OCI-LY7 (cell line): ENCODE data around the gene C12orf43. TPM values are rescaled to one million over a fixed set of nuclear protein-coding genes. Genes with fewer than 3 reads are reported as not detected.

Source experiments
- BruUV-seq: library from RNA; stranded (reverse); fragments of 400-500 nt; replicated peaks from 2 replicates; lab custom pipeline; 2021; lab: Mats Ljungman, UMichigan
- CTCF ChIA-PET: fragments of 300-600 bp; sonication (Branson Sonifier 250); formaldehyde crosslinking; loops from one replicate; lab custom pipeline; 2022; ENCODE audit warnings: antibody characterized with exemption; ENCODE audit not compliant: unreplicated experiment; lab: Charles Lee
- POLR2A ChIA-PET: fragments of 300-600 bp; sonication (Branson Sonifier 250); formaldehyde crosslinking; loops from one replicate; lab custom pipeline; 2022; ENCODE audit warnings: antibody characterized with exemption; lab: Charles Lee
- DNase-seq: peaks from one replicate; pipeline ENCODE4 v3.0.0-alpha.2; 2015; ENCODE audit warnings: low spot score
- H2AFZ ChIP-seq: fragments of 200-600 bp; sonication (generic), shearing (Covaris generic); 2 replicates; pipeline ENCODE4 v1.6.1; 2014; ENCODE audit warnings: mild to moderate bottlenecking, antibody characterized with exemption, low read length, moderate library complexity
- H3K27ac ChIP-seq: fragments of 200-600 bp; sonication (generic); 2 replicates; pipeline ENCODE4 v1.5.1; 2014; ENCODE audit warnings: mixed run types, low read depth, mild to moderate bottlenecking, moderate library complexity, low read length, inconsistent platforms; ENCODE audit not compliant: poor library complexity, severe bottlenecking
- H3K36me3 ChIP-seq: fragments of 200-600 bp; sonication (generic); 2 replicates; pipeline ENCODE4 v1.6.1; 2014; ENCODE audit warnings: mild to moderate bottlenecking, antibody characterized with exemption, low read length, moderate library complexity, mixed read lengths; ENCODE audit not compliant: insufficient read depth
- H3K4me1 ChIP-seq: fragments of 200-600 bp; sonication (generic); 2 replicates; pipeline ENCODE4 v1.5.1; 2014; ENCODE audit warnings: mild to moderate bottlenecking, low read length; ENCODE audit not compliant: insufficient read depth, poor library complexity, severe bottlenecking
- H3K4me2 ChIP-seq: fragments of 200-600 bp; sonication (generic); 2 replicates; pipeline ENCODE4 v1.6.1; 2014; ENCODE audit warnings: mild to moderate bottlenecking, low read length
- H3K4me3 ChIP-seq: fragments of 200-600 bp; sonication (generic); 2 replicates; pipeline ENCODE4 v1.5.1; 2014; ENCODE audit warnings: mild to moderate bottlenecking, low read depth, low read length; ENCODE audit not compliant: poor library complexity, severe bottlenecking
- H3K79me2 ChIP-seq: fragments of 200-600 bp; sonication (generic); 2 replicates; pipeline ENCODE4 v1.6.1; 2016; ENCODE audit warnings: low read depth, mild to moderate bottlenecking, low read length, moderate library complexity, mixed read lengths; ENCODE audit not compliant: insufficient read depth
- H3K9me2 ChIP-seq: fragments of 200-600 bp; sonication (generic); 2 replicates; pipeline ENCODE4 v1.6.1; 2016; ENCODE audit warnings: mild to moderate bottlenecking, low read length, mixed read lengths; ENCODE audit not compliant: insufficient read depth
- H3K9me3 ChIP-seq: fragments of 200-600 bp; sonication (generic); 2 replicates; pipeline ENCODE4 v1.6.1; 2014; ENCODE audit warnings: mild to moderate bottlenecking, mixed run types, low read length, mixed read lengths
- H4K20me1 ChIP-seq: fragments of 200-600 bp; sonication (generic); 2 replicates; pipeline ENCODE4 v1.6.1; 2014; ENCODE audit warnings: mild to moderate bottlenecking, antibody characterized with exemption, low read length, moderate library complexity, mixed read lengths; ENCODE audit not compliant: insufficient read depth
- CTCF ChIP-seq: fragments of 200-600 bp; sonication (generic); conservative IDR thresholded peaks from 2 replicates; pipeline ENCODE4 v1.5.1; 2014; ENCODE audit warnings: mild to moderate bottlenecking, antibody characterized with exemption, low read length, moderate library complexity, mixed read lengths
- EZH2phosphoT487 ChIP-seq: fragments of 200-600 bp; sonication (generic); IDR thresholded peaks from 2 replicates; pipeline ENCODE4 v1.6.1; 2018; ENCODE audit warnings: low read depth, borderline replicate concordance, mild to moderate bottlenecking, mixed run types, antibody characterized with exemption, low read length, moderate library complexity, mixed read lengths
- intact Hi-C: fragments of 100-400 bp; cut with micrococcal nuclease; formaldehyde crosslinking; loops from one replicate; pipeline ENCODE4 v1.10.0; 2022; ENCODE audit not compliant: unreplicated experiment
- total RNA-seq, 2 experiments: library from RNA; depleted of rRNA in 1 of 2; stranded (reverse); fragments of >200 nt in 1 of 2; shearing (Covaris generic) in 1 of 2; gene quantifications; 2 replicates each; pipeline ENCODE4 v1.2.3, GENCODE V29; 2014 to 2022

Gene C12orf43
- total RNA-seq, 2 experiments from 2014 or later, result 21.4 to 24.7 TPM

GRCh38 chr12:120971299-120972180 is 44.7 kb downstream of the C12orf43 start:
- H2AFZ ChIP-seq, result peak overlapping the region; percentile 54; the same call in 1 of the 2 replicates
- POLR2A ChIA-PET, result interaction anchor here (0.7 to 2.0 kb wide), 6 partner anchors 11 to 391 kb away, joined by 4 to 5 read pairs (median 4); partner anchors contain the start of gene POP5
- H4K20me1 ChIP-seq, result no peaks in the 10 kb centered on the region

GRCh38 chr12:120970310-120970709 is 46.0 kb downstream of the C12orf43 start:
- Histone ChIP-seq H3K79me2 (no peaks in the 10 kb centered on the region), H3K9me3 (no peaks in the 10 kb centered on the region), H4K20me1 (no peaks in the 10 kb centered on the region), H3K4me3 (no peak overlapping the region), H3K4me2 (no peak overlapping the region), H3K27ac (no peak overlapping the region), H3K4me1 (peaks cover 7% of the 10 kb centered on the region), H3K9me2 (no peaks in the 10 kb centered on the region), H3K36me3 (no peaks in the 10 kb centered on the region), H2AFZ (no peak overlapping the region)
- ChIA-PET POLR2A (interaction anchor here (0.6 kb wide), 2 partner anchors 23 to 105 kb away, joined by 3 to 8 read pairs; no protein-coding TSS in a partner anchor), CTCF (no interaction called here)
- intact Hi-C loops, result loop anchor here (2.0 to 5.0 kb wide), 4 partner anchors 114 to 388 kb away; partner anchors contain the start of gene ACADS
- TF ChIP-seq CTCF, result no peak
- no peak for TF ChIP-seq EZH2phosphoT487
- no TSS peak for BruUV-seq
- no peak for DNase-seq

More at GRCh38 chr12:120971299-120972180, 44.7 kb downstream of the C12orf43 start:
- peak; percentile 83 for DNase-seq
- intact Hi-C loops, result loop anchor here (1.0 to 5.0 kb wide), 7 partner anchors 115 to 389 kb away; partner anchors contain the start of genes ACADS and MLEC
- Histone ChIP-seq H3K27ac (no peak overlapping the region), H3K9me2 (no peaks in the 10 kb centered on the region), H3K79me2 (no peaks in the 10 kb centered on the region), H3K36me3 (no peaks in the 10 kb centered on the region), H3K9me3 (no peaks in the 10 kb centered on the region), H3K4me2 (no peak overlapping the region), H3K4me3 (no peak overlapping the region), H3K4me1 (peaks cover 7% of the 10 kb centered on the region)
- CTCF ChIA-PET, result interaction anchor here (0.6 to 1.6 kb wide), 6 partner anchors 9 to 412 kb away, joined by 3 to 7 read pairs (median 4); partner anchors contain the start of genes MLEC and POP5
- BruUV-seq, result no TSS peak
- TF ChIP-seq CTCF (peak; percentile 95), EZH2phosphoT487 (no peak)
